HepG2 (cell line): ENCODE results near the gene AAMP. TPM values are rescaled to one million over a fixed set of nuclear protein-coding genes. Genes with fewer than 3 reads are reported as not detected.

Experiments
- CC2D1A ChIP-seq: sonication (generic); formaldehyde crosslinking; IDR thresholded peaks from 2 replicates; pipeline ENCODE4 v1.8.1; 2023; ENCODE audit warnings: mild to moderate bottlenecking, missing genetic modification reagents
- CHD2 ChIP-seq: IDR thresholded peaks from 2 replicates; pipeline ENCODE4 v1.6.1; 2011; ENCODE audit warnings: low read depth, low read length, improper control_type of control experiment
- DNMT1 ChIP-seq: sonication (generic); formaldehyde crosslinking; IDR thresholded peaks from 2 replicates; pipeline ENCODE4 v1.5.1; 2020; ENCODE audit warnings: mild to moderate bottlenecking, missing genetic modification reagents
- FOXA3 ChIP-seq: IDR thresholded peaks from 2 replicates; pipeline ENCODE4 v1.6.1; 2016; ENCODE audit warnings: missing genetic modification reagents, missing compliant biosample characterization
- FOXP4 ChIP-seq: sonication (generic); formaldehyde crosslinking; IDR thresholded peaks from 2 replicates; pipeline ENCODE4 v1.4.0; 2020; ENCODE audit warnings: missing genetic modification reagents
- GTF3A ChIP-seq: sonication (generic); formaldehyde crosslinking; conservative IDR thresholded peaks from 2 replicates; pipeline ENCODE4 v1.4.0; 2020; ENCODE audit warnings: mild to moderate bottlenecking, missing genetic modification reagents
- HNF1A ChIP-seq, 2 experiments: sonication (generic) in 1 of 2; formaldehyde crosslinking in 1 of 2; IDR thresholded peaks; 2 replicates each; pipeline versions ENCODE4 v1.4.0 to v1.6.1; 2016 to 2020; ENCODE audit warnings: borderline replicate concordance in 1 of 2, low read depth in 1 of 2, mild to moderate bottlenecking in 1 of 2, missing genetic modification reagents in 1 of 2
- KMT2A ChIP-seq: sonication (generic); formaldehyde crosslinking; IDR thresholded peaks from 2 replicates; pipeline ENCODE4 v1.4.0; 2020; ENCODE audit warnings: missing genetic modification reagents
- NKX3-1 ChIP-seq: sonication (generic); formaldehyde crosslinking; IDR thresholded peaks from 2 replicates; pipeline ENCODE4 v1.5.0; 2020; ENCODE audit warnings: missing genetic modification reagents
- RFXAP ChIP-seq: sonication (generic); formaldehyde crosslinking; IDR thresholded peaks from 2 replicates; pipeline ENCODE4 v1.4.0; 2020; ENCODE audit warnings: missing genetic modification reagents, borderline replicate concordance
- TAF1 ChIP-seq: sonication (generic); formaldehyde crosslinking; IDR thresholded peaks from 2 replicates; pipeline ENCODE4 v1.4.0; 2020; ENCODE audit warnings: missing genetic modification reagents
- TOE1 ChIP-seq: sonication (generic); formaldehyde crosslinking; IDR thresholded peaks from 2 replicates; pipeline ENCODE4 v1.4.0; 2020; ENCODE audit warnings: mild to moderate bottlenecking, missing genetic modification reagents
- YY1 ChIP-seq: IDR thresholded peaks from 2 replicates; pipeline ENCODE4 v1.6.1; 2011; ENCODE audit warnings: low read length, low read depth, moderate library complexity, mild to moderate bottlenecking; ENCODE audit not compliant: insufficient read depth, insufficient replicate concordance
- ZBTB26 ChIP-seq: IDR thresholded peaks from 2 replicates; pipeline ENCODE4 v1.6.1; 2016; ENCODE audit warnings: missing compliant biosample characterization, missing genetic modification reagents, borderline replicate concordance
- ZBTB46 ChIP-seq: sonication (generic); formaldehyde crosslinking; IDR thresholded peaks from 2 replicates; pipeline ENCODE4 v1.4.0; 2020; ENCODE audit warnings: mild to moderate bottlenecking, missing genetic modification reagents, borderline replicate concordance
- ZMAT3 ChIP-seq: sonication (generic); formaldehyde crosslinking; conservative IDR thresholded peaks from 2 replicates; pipeline ENCODE4 v1.7.0; 2021; ENCODE audit warnings: missing genetic modification reagents
- ZNF230 ChIP-seq: sonication (generic); formaldehyde crosslinking; IDR thresholded peaks from 2 replicates; pipeline ENCODE4 v1.4.0; 2020; ENCODE audit warnings: mild to moderate bottlenecking, missing genetic modification reagents
- ZNF563 ChIP-seq: sonication (generic); formaldehyde crosslinking; IDR thresholded peaks from 2 replicates; pipeline ENCODE4 v1.8.0; 2022; ENCODE audit warnings: mild to moderate bottlenecking, moderate library complexity, missing genetic modification reagents
- ZNF792 ChIP-seq: IDR thresholded peaks from 2 replicates; pipeline ENCODE4 v1.6.1; 2016
- ZNF816 ChIP-seq: sonication (generic); formaldehyde crosslinking; IDR thresholded peaks from 2 replicates; pipeline ENCODE4 v1.8.0; 2022; ENCODE audit warnings: missing genetic modification reagents, mild to moderate bottlenecking, borderline replicate concordance
- ZSCAN9 ChIP-seq: IDR thresholded peaks from 2 replicates; pipeline ENCODE4 v1.6.1; 2016; ENCODE audit warnings: borderline replicate concordance
- polyA plus RNA-seq, 8 experiments: library from polyadenylated mRNA; depleted of rRNA in 3 of 8; stranded (reverse) in 7 of 8; unstranded in 1 of 8; fragments of >200 nt; fragmentation: Illumina TruSeq in 4 of 8; extraction: Trizol in 4 of 8; gene quantifications; 2 replicates each; pipeline versions ENCODE4 v1.2.1 to v1.2.3, GENCODE V29; 2011 to 2016; ENCODE audit warnings: low read depth in 4 of 8, missing spikeins in 1 of 8, mixed read lengths in 1 of 8; ENCODE audit not compliant: insufficient read depth in 1 of 8
- total RNA-seq, 5 experiments: library from RNA; depleted of rRNA; stranded (reverse); fragments of >200 nt; fragmentation: Illumina TruSeq; extraction: Trizol; gene quantifications; 2 replicates each; pipeline ENCODE4 v1.2.3, GENCODE V29; 2016; ENCODE audit warnings: low read depth in 1 of 5

The AAMP gene
- total and polyA plus RNA-seq, 2 of the 13 experiments (the other 11 are each of a cell fraction or from before 2014, with no cell fraction given) = 110 to 186 TPM

GRCh38 chr2:218286570-218287459 lies 16.9 kb upstream of the AAMP start (continued):
- TF ChIP-seq YY1 (no peak), HNF1A (IDR thresholded peaks at IDR 0.05; ENCODE audit: low read depth) (no peak), HNF1A (CRISPR knock-in tag; IDR thresholded peaks at IDR 0.05; ENCODE audit: borderline replicate concordance) (no peak), FOXA3 (CRISPR knock-in tag) (no peak), ZSCAN9 (no peak), FOXP4 (no peak), ZBTB26 (no peak), TOE1 (CRISPR knock-in tag) (no peak), ZMAT3 (CRISPR knock-in tag) (no peak), ZNF816 (CRISPR knock-in tag) (no peak), TAF1 (CRISPR knock-in tag) (peak; percentile 50; the same call in 1 of the 2 replicates), ZNF563 (no peak), RFXAP (CRISPR knock-in tag) (no peak), ZBTB46 (CRISPR knock-in tag) (no peak), NKX3-1 (CRISPR knock-in tag) (no peak), CC2D1A (no peak), ZNF230 (no peak), DNMT1 (no peak), ZNF792 (CRISPR knock-in tag) (peak; percentile 74; the same call in 1 of the 2 replicates), GTF3A (CRISPR knock-in tag) (no peak), KMT2A (CRISPR knock-in tag) (no peak), CHD2 (no peak)
